Subcutaneous preadipocyte (primary cell): Measurements from ENCODE around the gene FAM241A. TPM values are rescaled to one million over a fixed set of nuclear protein-coding genes. Genes with fewer than 3 reads are reported as not detected.

ENCODE experiments used
- total RNA-seq: library from RNA; depleted of rRNA; stranded (reverse); fragments of >200 nt; gene quantifications from 2 replicates; pipeline ENCODE4 v1.2.3, GENCODE V29; 2012

FAM241A gene
- 4.8 and 6.6 TPM in 2 replicates for total RNA-seq

GRCh38 chr4:112145326-112145789 lies at the start of gene FAM241A:
Gene FAM241A, plus strand, starts transcription at chr4:112145454. Its CDS starts 127 bp downstream, at chr4:112145581.

GRCh38 chr4:112231779-112232713 lies 86.8 kb downstream of the FAM241A start, which contains the start of gene AP1AR:
Gene AP1AR, plus strand, starts transcription at chr4:112231787. Its CDS starts 305 bp downstream, at chr4:112232092.

Other genes starting within 250 kb of the FAM241A start
- 16.9 and 23.7 TPM in 2 replicates for gene AP1AR, start 86.3 kb downstream of the FAM241A start, total RNA-seq
- gene TIFA, start 140.4 kb downstream of the FAM241A start, total RNA-seq: 2.2 and 3.5 TPM in 2 replicates
- gene ALPK1, start 151.9 kb downstream of the FAM241A start, total RNA-seq: 14.7 and 16.5 TPM in 2 replicates